ENCODE measurements around the gene DST. TPM values are rescaled to one million over a fixed set of nuclear protein-coding genes. Genes with fewer than 3 reads are reported as not detected.
A peak's percentile ranks its signal among the peaks of the same experiment; 100 is the strongest.

The DST gene
- polyA plus RNA-seq (2012; rRNA removed) = 64.3 and 64.5 TPM in 2 replicates
- polyA plus RNA-seq (2012; cell fraction: cytosol; rRNA removed) = 52.4 and 54.5 TPM in 2 replicates
- 282 and 332 TPM in 2 replicates for polyA plus RNA-seq (2012; cell fraction: nucleus; rRNA removed)

DNA sequence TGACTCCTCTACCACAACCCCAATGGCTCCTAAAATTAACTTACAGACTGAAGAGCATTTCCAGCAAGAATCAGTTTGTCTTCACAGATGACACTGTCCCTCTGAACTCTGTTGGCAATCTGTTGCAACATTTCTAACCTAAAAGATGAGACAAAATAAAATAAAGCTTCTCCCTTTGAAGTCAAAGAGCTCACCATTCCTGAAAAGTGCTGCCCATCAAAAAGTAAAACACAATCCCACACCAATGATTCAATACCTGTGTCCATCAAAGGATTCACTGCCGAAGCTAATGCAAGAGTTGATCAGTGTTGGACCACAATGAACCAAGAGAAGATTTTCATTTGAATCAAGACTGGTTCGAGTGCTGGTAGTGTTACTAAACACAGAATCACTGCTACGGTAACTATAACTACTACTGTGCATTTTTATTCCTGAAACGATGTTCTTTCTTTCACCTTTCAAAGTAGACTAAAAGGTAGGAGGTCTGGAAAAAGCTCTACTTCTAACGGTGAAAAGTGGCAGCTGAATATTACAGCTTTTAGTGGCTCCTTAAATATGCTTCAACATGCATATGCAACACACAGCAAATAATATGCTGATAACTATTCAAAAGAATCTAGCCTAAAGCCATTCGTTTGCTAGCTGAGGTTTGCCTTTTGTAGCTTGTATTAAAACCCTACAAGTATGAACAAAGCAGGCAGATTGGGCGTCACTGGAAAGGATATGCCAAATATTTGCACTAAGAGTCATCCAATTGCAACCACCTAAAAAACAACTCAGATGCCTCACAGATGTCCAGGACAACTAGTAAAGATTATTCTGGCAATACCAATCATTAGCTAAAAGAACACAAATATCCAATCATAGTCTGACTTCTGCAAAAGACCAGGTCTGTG, at the start of gene DST:
DST (minus strand) TSS at position 524 of the 896 bp plus-strand sequence.
- Histone ChIP-seq H3K79me2 (ENCODE audit: insufficient read depth) (peaks cover 6% of the 10 kb centered on the region; the same call in 1 of the 2 replicates), H3K36me3 (replicated peaks in 1 of 2; ENCODE audit: control insufficient read depth in 1 of 2, insufficient read depth in 2 of 2, low read length in 1 of 2) (peaks cover 64 to 74% of the 10 kb centered on the region in 2 experiments), H3K27ac (ENCODE audit: low read depth in 2 of 2, low read length in 1 of 2) (peak within 1 kb of the TSS; percentile 64 to 71), H3K9me2 (no peaks in the 10 kb centered on the region), H3F3A (replicated peaks; ENCODE audit: insufficient read depth) (peaks cover 25% of the 10 kb centered on the region), H3K4me2 (peak within 1 kb of the TSS; percentile 3; the same call in 1 of the 2 replicates), H4K20me1 (ENCODE audit: insufficient read depth) (no peaks in the 10 kb centered on the region), H3K9me3 (no peaks in the 10 kb centered on the region), H3K4me1 (ENCODE audit: control insufficient read depth in 1 of 2, insufficient read depth in 2 of 2, low read depth in 1 of 2, low read length in 1 of 2) (peaks cover 0 to 19% of the 10 kb centered on the region in 2 experiments; a peak in 2 of 4 replicates), H2AFZ (ENCODE audit: low read depth) (no peak within 1 kb of the TSS), H3K27me3 (ENCODE audit: insufficient read depth) (no peaks in the 10 kb centered on the region), H3K4me3 (ENCODE audit: low read depth in 2 of 2, low read length in 1 of 2) (no peak within 1 kb of the TSS), H3K9ac (peak within 1 kb of the TSS; percentile 20; the same call in 1 of the 2 replicates)
- ChIA-PET CTCF (interaction anchor here (0.6 to 2.4 kb wide), 11 partner anchors 11 to 674 kb away, joined by 3 to 24 read pairs (median 4); no protein-coding TSS in a partner anchor), POLR2A (no interaction called here)
- no peak for DNase-seq
- 68% methylated on average over 7 of the region's 7 CpGs for WGBS (ENCODE audit: low lambda C conversion rate)
- peak; percentile 56; the same call in 1 of the 2 replicates for TF ChIP-seq TEAD4 (IDR thresholded peaks at IDR 0.05; ENCODE audit: borderline replicate concordance, insufficient read depth)
- no peak for TF ChIP-seq YY1 (IDR thresholded peaks at IDR 0.05; ENCODE audit: low read depth)
- TF ChIP-seq RFX5 (IDR thresholded peaks at IDR 0.05; ENCODE audit: low read length) = no peak
- TF ChIP-seq GATA2 (CRISPR knock-in tag; IDR thresholded peaks at IDR 0.05) = no peak
- peak; percentile 42; the same call in 1 of the 2 replicates for TF ChIP-seq POLR2AphosphoS5 (IDR thresholded peaks at IDR 0.05; ENCODE audit: low read depth, low read length)
- TF ChIP-seq TAF1 (IDR thresholded peaks at IDR 0.05; ENCODE audit: borderline replicate concordance, low read depth, low read length) = no peak
- TF ChIP-seq NFIC (IDR thresholded peaks at IDR 0.05; ENCODE audit: borderline replicate concordance) = peak; percentile 74
- TF ChIP-seq, protein P1, sequence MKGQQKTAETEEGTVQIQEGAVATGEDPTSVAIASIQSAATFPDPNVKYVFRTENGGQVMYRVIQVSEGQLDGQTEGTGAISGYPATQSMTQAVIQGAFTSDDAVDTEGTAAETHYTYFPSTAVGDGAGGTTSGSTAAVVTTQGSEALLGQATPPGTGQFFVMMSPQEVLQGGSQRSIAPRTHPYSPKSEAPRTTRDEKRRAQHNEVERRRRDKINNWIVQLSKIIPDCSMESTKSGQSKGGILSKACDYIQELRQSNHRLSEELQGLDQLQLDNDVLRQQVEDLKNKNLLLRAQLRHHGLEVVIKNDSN (IDR thresholded peaks at IDR 0.05; ENCODE audit: borderline replicate concordance, low read depth) = no peak
- peak; percentile 80 for TF ChIP-seq JUND (IDR thresholded peaks at IDR 0.05)
- TF ChIP-seq EP300 (IDR thresholded peaks at IDR 0.05; ENCODE audit: borderline replicate concordance in 1 of 2, low read depth in 1 of 2, low read length in 1 of 2) = peak in 1 of 2 experiments; percentile 58; a peak in 1 of 4 replicates
- peak; percentile 90 for TF ChIP-seq TCF12 (IDR thresholded peaks at IDR 0.05)
- TF ChIP-seq FOSL2 (IDR thresholded peaks at IDR 0.05; ENCODE audit: borderline replicate concordance, low read depth) = peak; percentile 75
- TF ChIP-seq, protein P2, sequence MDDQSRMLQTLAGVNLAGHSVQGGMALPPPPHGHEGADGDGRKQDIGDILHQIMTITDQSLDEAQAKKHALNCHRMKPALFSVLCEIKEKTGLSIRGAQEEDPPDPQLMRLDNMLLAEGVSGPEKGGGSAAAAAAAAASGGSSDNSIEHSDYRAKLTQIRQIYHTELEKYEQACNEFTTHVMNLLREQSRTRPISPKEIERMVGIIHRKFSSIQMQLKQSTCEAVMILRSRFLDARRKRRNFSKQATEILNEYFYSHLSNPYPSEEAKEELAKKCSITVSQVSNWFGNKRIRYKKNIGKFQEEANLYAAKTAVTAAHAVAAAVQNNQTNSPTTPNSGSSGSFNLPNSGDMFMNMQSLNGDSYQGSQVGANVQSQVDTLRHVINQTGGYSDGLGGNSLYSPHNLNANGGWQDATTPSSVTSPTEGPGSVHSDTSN (IDR thresholded peaks at IDR 0.05) = peak; percentile 54

DNA sequence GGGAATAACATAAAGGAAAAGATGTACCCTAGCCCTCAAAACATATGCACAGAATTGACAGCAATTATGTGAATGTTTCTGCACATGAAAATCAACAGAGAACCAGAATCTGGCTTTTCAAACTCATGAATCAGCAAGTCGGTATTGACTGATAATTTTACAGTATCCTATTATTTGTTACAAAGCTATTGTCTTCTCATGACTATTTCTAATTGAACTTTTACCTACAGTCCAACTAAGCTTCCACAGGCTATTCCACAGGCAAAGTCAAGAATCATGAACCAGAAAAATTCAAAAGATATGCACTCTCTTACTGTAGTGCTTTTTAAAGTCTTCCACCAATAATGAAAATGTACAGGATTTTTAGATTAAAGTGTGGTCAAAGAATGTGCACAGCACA, 49.1 kb upstream of the DST start:
- H3K36me3 ChIP-seq (replicated peaks in 1 of 2; ENCODE audit: control insufficient read depth in 1 of 2, insufficient read depth in 2 of 2, low read length in 1 of 2) = peaks cover 0 to 42% of the 10 kb centered on the region in 2 experiments
- H4K20me1 ChIP-seq (ENCODE audit: insufficient read depth) = no peaks in the 10 kb centered on the region
- no peak overlapping the region for H2AFZ ChIP-seq (ENCODE audit: low read depth)
- no peak for TF ChIP-seq RAD21 (IDR thresholded peaks at IDR 0.05; ENCODE audit: low read length)
- ChIA-PET POLR2A (no interaction called here), CTCF (interaction anchor here (1.6 to 6.6 kb wide), 5 partner anchors 17 to 160 kb away, joined by 4 to 39 read pairs (median 5); partner anchors contain the start of gene DST)
- H3K4me2 ChIP-seq = peak overlapping the region; percentile 17; the same call in 1 of the 2 replicates
- no peak overlapping the region for H3K4me3 ChIP-seq (ENCODE audit: low read depth in 2 of 2, low read length in 1 of 2)
- H3K4me1 ChIP-seq (ENCODE audit: control insufficient read depth in 1 of 2, insufficient read depth in 2 of 2, low read depth in 1 of 2, low read length in 1 of 2) = peaks cover 1 to 67% of the 10 kb centered on the region in 2 experiments
- no peak for DNase-seq
- H3K9ac ChIP-seq = no peak overlapping the region
- H3K79me2 ChIP-seq (ENCODE audit: insufficient read depth) = peaks cover 69% of the 10 kb centered on the region
- 89% methylated on average over 1 of the region's 1 CpG for WGBS (ENCODE audit: low lambda C conversion rate)
- peak overlapping the region; percentile 28 to 46; a peak in 2 of 4 replicates for H3K27ac ChIP-seq (ENCODE audit: low read depth in 2 of 2, low read length in 1 of 2)
- H3K27me3 ChIP-seq (ENCODE audit: insufficient read depth) = no peaks in the 10 kb centered on the region
- H3F3A ChIP-seq (replicated peaks; ENCODE audit: insufficient read depth) = peaks cover 36% of the 10 kb centered on the region
- no peaks in the 10 kb centered on the region for H3K9me2 ChIP-seq
- no peaks in the 10 kb centered on the region for H3K9me3 ChIP-seq

Measured in SK-N-SH (cell line).